Activated CD4-positive, alpha-beta T cell treated with anti-CD3 and anti-CD28 coated beads for 36 hours (primary cell): Measurements from ENCODE around the gene SFSWAP. TPM values are rescaled to one million over a fixed set of nuclear protein-coding genes. Genes with fewer than 3 reads are reported as not detected.

Experiments
- ATAC-seq: fragments of 200-7000 bp; cut with Tn5 transposase; one replicate; pipeline ENCODE4 v1.10.0; 2021; ENCODE audit warnings: mild to moderate bottlenecking, moderate library complexity
- CTCF ChIA-PET: fragments of 350-600 bp; sonication (Branson Sonifier 250); formaldehyde crosslinking; loops from one replicate; lab custom pipeline; 2021; ENCODE audit warnings: antibody characterized with exemption; lab: Charles Lee
- POLR2A ChIA-PET: fragments of 350-600 bp; sonication (Branson Sonifier 250); formaldehyde crosslinking; loops from one replicate; lab custom pipeline; 2021; ENCODE audit warnings: antibody characterized with exemption, inconsistent platforms; lab: Charles Lee
- DNase-seq: peaks from one replicate; pipeline ENCODE4 v3.0.0-alpha.2; 2020
- H3K27ac Mint-ChIP-seq: one replicate; pipeline ENCODE4 v1.8.0; 2021; ENCODE audit warnings: mixed read lengths
- H3K27me3 Mint-ChIP-seq: one replicate; pipeline ENCODE4 v1.8.0; 2021; ENCODE audit warnings: mixed read lengths
- H3K36me3 Mint-ChIP-seq: one replicate; pipeline ENCODE4 v1.8.0; 2021; ENCODE audit warnings: low read depth, mixed read lengths
- H3K4me1 Mint-ChIP-seq: one replicate; pipeline ENCODE4 v1.8.0; 2021; ENCODE audit warnings: mixed read lengths
- H3K4me3 Mint-ChIP-seq: one replicate; pipeline ENCODE4 v1.8.0; 2021; ENCODE audit warnings: mild to moderate bottlenecking, moderate library complexity, mixed read lengths
- H3K9me3 Mint-ChIP-seq: one replicate; pipeline ENCODE4 v1.8.0; 2021; ENCODE audit warnings: low read depth, mixed read lengths
- intact Hi-C, 2 experiments: fragments of 100-400 bp; cut with DNase I in 1 of 2; cut with micrococcal nuclease in 1 of 2; formaldehyde crosslinking; loops; one replicate each; pipeline versions ENCODE4 v1.14.2 to v1.15.1; 2022 to 2024; cut with DNase I, micrococcal nuclease
- total RNA-seq, 2 experiments: library from RNA; stranded (reverse); gene quantifications; one replicate each; pipeline ENCODE4 v1.2.3, GENCODE V29; 2021

SFSWAP gene
- total RNA-seq, 2 experiments from 2014 or later, result 47.9 to 73.1 TPM

- Mint-ChIP-seq H3K36me3 (no peaks in the 10 kb centered on the region), H3K4me1 (no peaks in the 10 kb centered on the region), H3K27me3 (peaks cover 7% of the 10 kb centered on the region), H3K4me3 (no peak overlapping the region), H3K27ac (no peak overlapping the region), H3K9me3 (no peaks in the 10 kb centered on the region)
- CTCF ChIA-PET, result no interaction called here
- no peak for ATAC-seq
- POLR2A ChIA-PET, result no interaction called here
- intact Hi-C loops, result no loop called here
- no peak for DNase-seq
Observed at GRCh38 chr12:131690320-131690719, 20.6 kb upstream of the SFSWAP start.

DNA sequence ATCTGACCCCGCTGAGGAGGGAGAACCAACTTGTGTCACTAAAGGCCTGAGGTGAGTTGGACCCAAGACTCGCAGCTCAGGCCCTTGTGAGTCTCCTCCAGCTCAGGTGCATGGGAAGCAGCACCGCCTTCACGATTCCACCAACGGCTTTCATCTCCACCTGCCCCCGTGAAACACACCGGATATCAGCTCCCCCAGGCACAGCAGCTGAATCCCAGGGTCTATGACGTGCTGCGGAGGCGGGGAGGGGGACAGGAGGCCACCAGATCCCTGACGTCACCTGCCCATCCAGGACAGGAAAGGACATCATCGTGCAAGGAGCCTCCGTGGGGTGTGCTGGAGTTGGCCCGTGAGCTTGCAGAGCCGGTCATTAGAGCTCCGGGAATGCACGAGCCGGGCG is 18.5 kb upstream of the SFSWAP start:
- no peak for DNase-seq
- ATAC-seq, result no peak
- Mint-ChIP-seq H3K36me3 (no peaks in the 10 kb centered on the region), H3K9me3 (no peaks in the 10 kb centered on the region), H3K27me3 (peaks cover 8% of the 10 kb centered on the region), H3K4me1 (no peaks in the 10 kb centered on the region), H3K27ac (no peak overlapping the region), H3K4me3 (no peak overlapping the region)
- intact Hi-C loops, result no loop called here
- ChIA-PET CTCF (no interaction called here), POLR2A (no interaction called here)

DNA sequence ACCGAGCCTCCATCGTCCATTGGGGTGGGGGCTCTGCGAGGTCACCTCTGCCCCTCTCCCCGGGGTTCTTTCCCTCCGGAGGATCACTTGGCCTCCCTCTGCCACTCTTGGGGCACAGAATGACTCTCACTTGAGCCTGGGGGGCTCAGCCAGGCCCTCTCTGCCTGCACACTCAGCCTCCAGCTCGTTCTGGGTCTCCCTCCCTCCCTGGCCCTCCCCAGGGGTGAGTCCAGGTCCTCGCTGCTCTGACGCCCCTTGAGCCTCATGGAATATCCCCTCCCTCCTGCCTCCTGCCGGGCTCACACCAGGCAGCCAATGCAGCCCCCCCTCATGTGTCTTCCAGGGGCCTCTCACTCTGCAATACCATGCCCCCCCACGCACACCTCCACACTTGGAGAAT is 17.7 kb upstream of the SFSWAP start:
- H3K27me3 Mint-ChIP-seq, result peaks cover 8% of the 10 kb centered on the region
- H3K36me3 Mint-ChIP-seq, result no peaks in the 10 kb centered on the region
- H3K4me1 Mint-ChIP-seq, result no peaks in the 10 kb centered on the region
- H3K27ac Mint-ChIP-seq, result no peak overlapping the region
- ChIA-PET POLR2A (no interaction called here), CTCF (no interaction called here)
- no peaks in the 10 kb centered on the region for H3K9me3 Mint-ChIP-seq
- intact Hi-C loops, result no loop called here
- DNase-seq, result no peak
- ATAC-seq, result no peak
- H3K4me3 Mint-ChIP-seq, result no peak overlapping the region

- POLR2A ChIA-PET, result no interaction called here
- intact Hi-C loops, result no loop called here
- H3K4me1 Mint-ChIP-seq, result no peaks in the 10 kb centered on the region
- ATAC-seq (no peak), DNase-seq (no peak)
- no peak overlapping the region for H3K4me3 Mint-ChIP-seq
- peaks cover 11% of the 10 kb centered on the region for H3K27me3 Mint-ChIP-seq
- no peak overlapping the region for H3K27ac Mint-ChIP-seq
- CTCF ChIA-PET, result interaction anchor here (0.7 to 1.2 kb wide), 2 partner anchors 9 to 10 kb away, joined by 3 to 4 read pairs; no protein-coding TSS in a partner anchor
- H3K9me3 Mint-ChIP-seq, result no peaks in the 10 kb centered on the region
- no peaks in the 10 kb centered on the region for H3K36me3 Mint-ChIP-seq
Observed at GRCh38 chr12:131694116-131694838, 16.6 kb upstream of the SFSWAP start.

- ChIA-PET POLR2A (no interaction called here), CTCF (no interaction called here)
- ATAC-seq, result no peak
- no peak overlapping the region for H3K4me3 Mint-ChIP-seq
- H3K36me3 Mint-ChIP-seq, result no peaks in the 10 kb centered on the region
- no peak for DNase-seq
- no peaks in the 10 kb centered on the region for H3K9me3 Mint-ChIP-seq
- H3K4me1 Mint-ChIP-seq, result no peaks in the 10 kb centered on the region
- H3K27me3 Mint-ChIP-seq, result peaks cover 8% of the 10 kb centered on the region
- H3K27ac Mint-ChIP-seq, result no peak overlapping the region
- intact Hi-C loops, result no loop called here
Observed at GRCh38 chr12:131695968-131696367, 14.9 kb upstream of the SFSWAP start.

DNA sequence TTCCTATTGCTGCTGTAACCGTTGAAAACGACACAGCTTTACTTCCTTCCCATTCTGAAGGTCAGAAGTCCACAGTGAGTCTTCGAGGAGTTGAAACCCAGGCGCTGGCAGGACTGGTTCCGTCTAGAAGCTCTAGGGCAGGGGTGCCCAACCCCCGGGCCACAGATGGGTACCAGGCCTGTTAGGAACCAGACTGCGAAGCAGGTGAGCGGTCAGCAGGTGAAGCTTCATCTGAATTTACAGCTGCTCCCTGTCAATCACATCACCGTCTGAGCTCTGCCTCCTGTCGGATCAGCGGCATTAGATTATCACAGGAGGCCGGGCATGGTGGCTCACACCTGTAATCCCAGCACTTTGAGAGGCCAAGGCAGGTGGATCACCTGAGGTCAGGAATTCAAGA is 12.6 kb upstream of the SFSWAP start:
- Mint-ChIP-seq H3K27me3 (peaks cover 8% of the 10 kb centered on the region), H3K9me3 (no peaks in the 10 kb centered on the region), H3K4me1 (no peaks in the 10 kb centered on the region), H3K4me3 (no peak overlapping the region), H3K27ac (no peak overlapping the region), H3K36me3 (no peaks in the 10 kb centered on the region)
- ChIA-PET CTCF (no interaction called here), POLR2A (no interaction called here)
- DNase-seq, result no peak
- ATAC-seq, result no peak
- intact Hi-C loops, result no loop called here

- Mint-ChIP-seq H3K36me3 (no peaks in the 10 kb centered on the region), H3K4me1 (no peaks in the 10 kb centered on the region), H3K27me3 (peaks cover 8% of the 10 kb centered on the region), H3K4me3 (no peak overlapping the region), H3K9me3 (peaks cover 6% of the 10 kb centered on the region), H3K27ac (no peak overlapping the region)
- intact Hi-C loops, result no loop called here
- POLR2A ChIA-PET, result no interaction called here
- CTCF ChIA-PET, result no interaction called here
- ATAC-seq (no peak), DNase-seq (no peak)
Observed at GRCh38 chr12:131699434-131699833, 11.5 kb upstream of the SFSWAP start.

DNA sequence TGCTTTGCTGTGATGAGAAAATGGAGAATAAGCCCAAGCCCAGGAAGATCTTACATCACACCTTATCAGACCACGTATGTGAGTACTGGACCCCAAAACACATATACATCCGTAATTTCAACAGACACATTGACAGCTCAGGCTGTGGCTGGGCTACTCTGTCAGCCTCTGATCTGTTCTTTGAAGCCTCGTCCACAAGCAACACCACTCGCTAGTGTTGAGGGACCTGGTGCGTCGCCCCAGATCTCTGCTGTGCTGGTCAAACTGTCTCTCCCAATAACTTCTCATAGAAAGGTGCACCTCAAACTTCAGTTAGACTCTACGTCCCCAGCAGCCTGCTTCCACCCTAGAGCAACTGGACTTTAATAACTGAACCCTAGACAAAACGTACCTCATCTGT is 10.6 kb upstream of the SFSWAP start:
- CTCF ChIA-PET, result no interaction called here
- peaks cover 9% of the 10 kb centered on the region for H3K9me3 Mint-ChIP-seq
- H3K4me3 Mint-ChIP-seq, result no peak overlapping the region
- DNase-seq (no peak), ATAC-seq (no peak)
- POLR2A ChIA-PET, result no interaction called here
- no peak overlapping the region for H3K27ac Mint-ChIP-seq
- intact Hi-C loops, result no loop called here
- H3K27me3 Mint-ChIP-seq, result peaks cover 7% of the 10 kb centered on the region
- no peaks in the 10 kb centered on the region for H3K4me1 Mint-ChIP-seq
- no peaks in the 10 kb centered on the region for H3K36me3 Mint-ChIP-seq

DNA sequence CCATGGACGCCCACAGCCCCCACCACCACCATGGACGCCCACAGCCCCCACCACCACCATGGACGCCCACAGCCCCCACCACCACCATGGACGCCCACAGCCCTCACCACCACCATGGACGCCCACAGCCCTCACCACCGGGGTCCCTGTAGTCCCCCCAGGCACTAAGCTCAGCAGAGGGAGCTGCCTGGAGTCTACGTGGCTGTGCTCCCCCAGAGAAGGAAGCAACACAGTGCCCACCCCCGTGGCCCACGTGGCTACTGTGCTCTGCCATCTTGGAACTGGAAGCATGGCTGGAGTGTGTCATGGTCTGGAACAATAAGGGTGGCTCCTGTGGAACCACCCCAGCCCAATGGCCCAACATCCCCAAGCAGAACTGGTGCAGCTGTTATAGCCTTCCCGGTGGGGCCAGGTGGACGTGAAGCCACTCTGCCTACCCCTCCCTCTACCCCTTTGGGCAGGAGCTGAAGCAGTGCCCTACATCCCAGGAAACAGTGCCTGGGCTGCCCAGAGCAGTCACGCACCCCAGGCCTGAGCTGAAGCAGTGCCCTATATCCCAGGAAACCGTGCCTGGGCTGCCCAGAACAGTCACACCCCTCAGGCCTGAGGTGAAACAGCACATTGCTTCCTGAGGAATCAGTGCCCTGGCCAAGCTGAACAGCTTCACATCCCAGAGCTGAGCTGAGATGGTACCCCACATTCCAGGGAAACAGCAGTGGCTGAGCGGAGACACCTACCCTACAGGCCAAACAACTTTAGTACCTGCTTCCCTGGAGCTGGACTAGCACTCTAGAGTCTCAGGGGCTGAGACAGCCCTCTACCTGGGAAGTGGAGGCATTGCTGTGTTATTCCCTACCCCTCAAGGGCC is 9.0 kb upstream of the SFSWAP start:
- H3K36me3 Mint-ChIP-seq, result no peaks in the 10 kb centered on the region
- intact Hi-C loops, result no loop called here
- ATAC-seq (no peak), DNase-seq (no peak)
- H3K9me3 Mint-ChIP-seq, result peaks cover 9% of the 10 kb centered on the region
- H3K27ac Mint-ChIP-seq, result no peak overlapping the region
- POLR2A ChIA-PET, result no interaction called here
- no peaks in the 10 kb centered on the region for H3K4me1 Mint-ChIP-seq
- H3K27me3 Mint-ChIP-seq, result peaks cover 5% of the 10 kb centered on the region
- CTCF ChIA-PET, result no interaction called here
- no peak overlapping the region for H3K4me3 Mint-ChIP-seq

- no peak overlapping the region for H3K4me3 Mint-ChIP-seq
- ATAC-seq (no peak), DNase-seq (no peak)
- H3K27ac Mint-ChIP-seq, result no peak overlapping the region
- peaks cover 5% of the 10 kb centered on the region for H3K27me3 Mint-ChIP-seq
- intact Hi-C loops, result no loop called here
- CTCF ChIA-PET, result no interaction called here
- H3K36me3 Mint-ChIP-seq, result no peaks in the 10 kb centered on the region
- POLR2A ChIA-PET, result no interaction called here
- no peaks in the 10 kb centered on the region for H3K4me1 Mint-ChIP-seq
- H3K9me3 Mint-ChIP-seq, result peaks cover 9% of the 10 kb centered on the region
Observed at GRCh38 chr12:131702573-131702877, 8.4 kb upstream of the SFSWAP start.

DNA sequence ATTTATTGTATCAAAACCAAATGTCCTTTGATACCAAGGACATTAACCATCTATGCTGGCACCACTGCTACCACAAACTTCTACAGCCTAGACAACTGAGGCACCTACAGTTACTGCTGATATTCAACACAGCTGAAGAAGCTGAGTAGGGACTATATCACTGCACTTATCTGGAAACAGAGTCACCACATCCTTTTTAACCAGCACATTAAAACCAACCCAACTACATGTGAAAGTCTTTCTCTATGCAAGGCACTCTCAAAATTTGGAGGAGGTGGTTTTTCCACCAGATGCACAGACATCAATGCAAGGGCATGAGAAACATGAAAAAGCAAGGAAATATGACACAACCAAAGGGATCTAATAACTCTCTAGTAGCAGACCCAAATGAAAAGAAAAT is 7.7 kb upstream of the SFSWAP start:
- no peak for ATAC-seq
- intact Hi-C loops, result no loop called here
- Mint-ChIP-seq H3K9me3 (peaks cover 9% of the 10 kb centered on the region), H3K27me3 (peaks cover 5% of the 10 kb centered on the region), H3K4me1 (no peaks in the 10 kb centered on the region), H3K4me3 (no peak overlapping the region), H3K27ac (no peak overlapping the region), H3K36me3 (no peaks in the 10 kb centered on the region)
- no peak for DNase-seq
- ChIA-PET CTCF (interaction anchor here (0.6 kb wide), 1 partner anchor 9 kb away, joined by 3 read pairs; no protein-coding TSS in a partner anchor), POLR2A (no interaction called here)

- Mint-ChIP-seq H3K36me3 (no peaks in the 10 kb centered on the region), H3K27me3 (peaks cover under 1% of the 10 kb centered on the region), H3K4me1 (peaks cover 1% of the 10 kb centered on the region), H3K27ac (no peak overlapping the region), H3K4me3 (no peak overlapping the region), H3K9me3 (peaks cover 9% of the 10 kb centered on the region)
- DNase-seq (no peak), ATAC-seq (no peak)
- intact Hi-C loops, result no loop called here
- ChIA-PET POLR2A (no interaction called here), CTCF (interaction anchor here (0.9 kb wide), 1 partner anchor 10 kb away, joined by 4 read pairs; no protein-coding TSS in a partner anchor)
Observed at GRCh38 chr12:131704509-131704908, 6.4 kb upstream of the SFSWAP start.
